HG03575 (cell line): ENCODE data around the gene ABCG1.

ENCODE experiments used
- ATAC-seq: cut with Tn5 transposase; IDR thresholded peaks from one replicate; pipeline ENCODE4 v1.9.1; 2021; ENCODE audit not compliant: unreplicated experiment, insufficient number of reproducible peaks, low FRiP score; ENCODE audit errors: extremely low read depth

The ABCG1 gene

GRCh38 chr21:42295845-42296244 lies 76.9 kb downstream of the ABCG1 start:
- ATAC-seq = no peak

DNA sequence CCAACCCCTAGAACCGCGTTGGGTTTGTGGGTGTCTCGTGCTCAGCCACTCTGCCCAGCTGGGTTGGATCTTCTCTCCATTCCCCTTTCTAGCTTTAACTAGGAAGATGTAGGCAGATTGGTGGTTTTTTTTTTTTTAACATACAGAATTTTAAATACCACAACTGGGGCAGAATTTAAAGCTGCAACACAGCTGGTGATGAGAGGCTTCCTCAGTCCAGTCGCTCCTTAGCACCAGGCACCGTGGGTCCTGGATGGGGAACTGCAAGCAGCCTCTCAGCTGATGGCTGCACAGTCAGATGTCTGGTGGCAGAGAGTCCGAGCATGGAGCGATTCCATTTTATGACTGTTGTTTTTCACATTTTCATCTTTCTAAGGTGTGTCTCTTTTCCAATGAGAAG lies 77.6 kb downstream of the ABCG1 start:
- ATAC-seq = no peak

GRCh38 chr21:42297377-42297776 lies 78.4 kb downstream of the ABCG1 start:
- no peak for ATAC-seq

DNA sequence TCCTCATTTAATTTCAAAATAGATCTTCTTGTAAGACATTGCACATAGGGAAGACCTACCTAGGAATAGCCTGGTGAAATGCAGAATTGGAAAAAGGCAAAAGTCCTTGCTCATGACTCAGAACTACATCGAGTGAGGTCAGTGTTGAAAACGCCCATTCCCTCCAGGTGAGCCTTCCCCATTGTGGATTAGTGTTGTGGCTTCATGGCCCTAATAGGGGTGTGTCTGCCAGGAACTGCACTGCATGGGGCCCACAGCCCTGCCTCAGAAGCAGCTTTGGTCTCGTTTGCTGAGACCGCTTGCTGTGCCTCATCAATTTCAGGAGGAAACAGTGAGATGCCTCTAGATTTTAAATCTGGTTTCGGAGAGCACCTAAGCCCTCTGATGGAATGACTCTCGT lies 79.3 kb downstream of the ABCG1 start:
- ATAC-seq = no peak

DNA sequence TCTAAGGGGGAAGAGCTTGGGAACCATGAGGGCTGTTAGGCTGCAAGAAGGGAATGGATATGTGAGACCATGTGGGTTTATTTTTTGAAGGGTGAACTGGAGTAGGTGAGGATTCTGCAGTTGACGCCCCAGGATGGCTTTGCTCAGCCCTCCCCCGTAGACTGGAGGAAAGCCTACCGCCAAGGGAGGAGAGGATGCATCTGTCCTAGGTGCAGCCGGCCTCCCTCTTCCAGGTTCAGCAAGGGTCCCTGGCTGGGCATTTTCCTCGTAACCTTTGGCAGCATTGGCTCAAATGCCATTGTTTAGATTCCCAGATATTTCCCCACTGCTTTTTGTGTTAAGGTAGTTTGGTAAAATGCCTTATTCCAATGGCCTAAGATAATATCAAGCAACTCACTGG lies 79.7 kb downstream of the ABCG1 start:
- ATAC-seq = no peak

DNA sequence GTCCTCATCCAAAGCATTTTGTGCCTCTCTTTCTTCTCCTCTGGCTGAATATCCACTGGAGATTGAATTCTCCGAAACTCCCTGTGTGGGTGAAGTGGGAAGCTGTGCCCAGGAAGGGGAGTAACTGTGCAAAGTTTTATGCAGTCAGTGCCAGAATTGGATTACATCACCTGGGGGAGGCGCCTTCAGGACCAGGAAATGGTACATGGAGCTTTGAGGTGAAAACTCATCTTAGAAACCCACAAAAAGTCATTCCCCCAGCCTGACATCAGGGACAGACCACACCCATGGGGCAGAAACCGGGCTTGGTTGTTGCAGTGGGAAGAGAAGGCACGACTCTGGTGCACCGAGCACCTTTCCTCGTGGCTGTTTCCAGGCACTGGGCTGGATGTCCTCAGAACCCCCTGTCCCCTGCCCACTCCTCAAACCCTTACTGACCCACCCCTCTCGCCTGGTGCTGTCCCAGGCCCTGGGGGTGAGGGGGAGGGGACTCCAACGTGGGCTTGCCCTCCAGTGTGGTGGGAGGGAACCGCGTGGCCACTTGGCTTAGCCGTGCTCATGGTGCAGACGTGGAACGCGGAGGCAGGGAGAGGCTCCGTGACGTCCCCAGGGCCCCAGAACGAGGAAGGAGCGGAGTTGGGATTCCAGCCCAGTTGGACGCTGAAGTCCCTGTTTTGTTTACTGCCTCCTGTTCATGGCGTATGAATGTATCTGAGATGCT lies 80.5 kb downstream of the ABCG1 start:
- no peak for ATAC-seq

GRCh38 chr21:42300045-42300583 lies 81.2 kb downstream of the ABCG1 start:
- no peak for ATAC-seq

- ATAC-seq = no peak
These were observed 82.0 kb downstream of the ABCG1 start for GRCh38 chr21:42300956-42301355.

DNA sequence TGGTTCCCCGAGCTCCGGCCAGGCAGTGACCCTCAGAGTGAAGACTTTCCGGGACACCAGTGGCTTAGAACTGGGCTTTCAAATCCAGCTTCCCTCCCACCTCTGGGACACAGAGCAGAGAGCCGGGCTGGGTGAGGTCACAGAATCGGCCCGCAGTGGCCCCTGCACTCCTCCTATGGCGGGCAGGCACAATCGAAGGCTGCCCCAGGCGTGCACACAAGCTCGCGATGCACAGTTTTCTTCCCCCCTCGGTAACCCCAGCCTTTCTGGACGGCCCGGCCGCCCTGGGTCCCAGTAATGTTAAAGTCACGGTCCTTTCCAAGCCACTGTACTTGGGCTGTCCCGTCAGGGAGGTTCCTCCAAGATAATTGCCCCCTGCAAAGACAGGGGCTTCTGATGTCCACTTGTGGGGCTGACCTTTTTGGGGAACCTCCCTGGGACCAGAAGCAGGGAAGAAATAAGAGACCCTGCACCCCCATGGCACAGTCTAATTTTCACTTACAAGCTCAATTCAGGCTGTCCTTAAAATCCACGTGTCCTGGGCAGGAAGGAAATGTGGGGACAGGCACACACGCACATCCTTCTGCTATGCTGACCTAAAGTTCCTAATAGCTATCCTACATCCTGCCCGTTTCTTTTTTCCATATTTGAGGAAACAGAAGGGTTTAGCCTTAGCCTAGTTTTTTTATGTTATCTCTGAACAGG lies 82.6 kb downstream of the ABCG1 start:
- no peak for ATAC-seq

DNA sequence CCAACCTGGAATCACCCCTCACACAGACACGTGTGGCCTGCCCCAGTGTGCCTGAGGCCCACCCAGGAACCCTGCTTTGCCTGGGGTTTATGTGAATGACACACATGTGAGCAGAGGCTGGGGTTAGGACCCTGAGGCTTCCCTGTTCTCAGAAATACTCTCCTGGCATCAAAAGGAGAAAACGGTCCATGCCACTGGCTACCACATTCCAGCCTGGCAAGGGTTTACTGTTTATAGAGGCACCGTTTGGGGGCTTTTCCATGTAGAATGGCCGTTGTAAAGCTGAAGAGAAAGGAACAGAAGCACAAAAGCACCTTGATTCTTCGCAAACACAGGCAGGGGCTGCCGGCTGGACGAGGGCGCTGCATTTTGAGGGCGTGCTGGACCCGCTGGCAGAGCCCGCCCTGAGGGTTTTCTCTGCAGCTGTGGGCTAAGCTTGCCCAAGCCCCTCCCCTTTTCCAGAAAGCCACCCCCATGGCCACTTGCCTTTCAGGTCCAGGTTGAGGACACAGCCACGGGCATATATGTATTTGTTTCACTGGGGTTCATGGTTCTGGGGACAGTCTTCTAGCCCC lies 83.2 kb downstream of the ABCG1 start:
- no peak for ATAC-seq

DNA sequence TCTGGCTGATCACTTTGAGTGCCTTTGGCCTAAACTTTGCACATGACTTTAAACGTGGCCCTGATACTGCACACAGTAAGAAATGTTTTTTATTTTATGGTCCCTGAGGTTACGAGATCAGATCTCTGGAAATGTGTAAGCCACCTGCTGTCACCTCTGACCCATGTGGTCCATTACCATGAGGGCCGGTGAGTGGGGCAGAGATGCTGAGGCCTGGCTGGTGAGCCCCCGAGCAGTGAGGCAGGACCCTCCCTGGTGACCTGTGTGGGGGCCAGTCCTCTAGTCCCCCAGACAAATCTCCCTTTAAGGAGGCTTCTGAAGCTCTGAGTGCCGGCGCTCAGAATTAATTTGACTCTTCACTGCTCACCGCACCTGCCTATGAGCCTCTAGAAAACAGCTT lies 83.9 kb downstream of the ABCG1 start:
- ATAC-seq = no peak

GRCh38 chr21:42303443-42303842 lies 84.5 kb downstream of the ABCG1 start:
- no peak for ATAC-seq

- no peak for ATAC-seq
These were observed 85.9 kb downstream of the ABCG1 start for GRCh38 chr21:42304556-42305454.

- no peak for ATAC-seq
These were observed 86.8 kb downstream of the ABCG1 start for GRCh38 chr21:42305707-42306147.

GRCh38 chr21:42306366-42307035 lies 87.6 kb downstream of the ABCG1 start:
- no peak for ATAC-seq

DNA sequence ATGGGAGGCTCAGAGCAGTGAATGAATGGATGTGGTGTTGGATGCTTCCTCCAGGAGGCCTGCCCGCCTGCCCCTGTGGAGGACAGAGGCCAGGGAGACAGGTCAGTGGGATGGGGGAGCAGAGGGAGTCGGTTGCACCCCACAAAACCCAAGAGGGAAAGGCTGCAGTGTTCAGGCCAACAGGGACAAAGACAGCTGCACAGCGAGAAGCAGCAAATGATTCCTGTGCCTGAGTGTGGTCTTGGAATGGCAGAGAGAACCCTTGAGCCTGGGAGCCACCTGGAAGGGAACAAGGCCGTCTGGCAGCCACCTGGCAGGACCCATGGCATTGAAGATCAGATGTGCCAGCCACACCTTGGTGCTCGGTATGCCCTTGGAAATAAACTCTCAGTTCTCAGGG lies 88.2 kb downstream of the ABCG1 start:
- ATAC-seq = no peak

DNA sequence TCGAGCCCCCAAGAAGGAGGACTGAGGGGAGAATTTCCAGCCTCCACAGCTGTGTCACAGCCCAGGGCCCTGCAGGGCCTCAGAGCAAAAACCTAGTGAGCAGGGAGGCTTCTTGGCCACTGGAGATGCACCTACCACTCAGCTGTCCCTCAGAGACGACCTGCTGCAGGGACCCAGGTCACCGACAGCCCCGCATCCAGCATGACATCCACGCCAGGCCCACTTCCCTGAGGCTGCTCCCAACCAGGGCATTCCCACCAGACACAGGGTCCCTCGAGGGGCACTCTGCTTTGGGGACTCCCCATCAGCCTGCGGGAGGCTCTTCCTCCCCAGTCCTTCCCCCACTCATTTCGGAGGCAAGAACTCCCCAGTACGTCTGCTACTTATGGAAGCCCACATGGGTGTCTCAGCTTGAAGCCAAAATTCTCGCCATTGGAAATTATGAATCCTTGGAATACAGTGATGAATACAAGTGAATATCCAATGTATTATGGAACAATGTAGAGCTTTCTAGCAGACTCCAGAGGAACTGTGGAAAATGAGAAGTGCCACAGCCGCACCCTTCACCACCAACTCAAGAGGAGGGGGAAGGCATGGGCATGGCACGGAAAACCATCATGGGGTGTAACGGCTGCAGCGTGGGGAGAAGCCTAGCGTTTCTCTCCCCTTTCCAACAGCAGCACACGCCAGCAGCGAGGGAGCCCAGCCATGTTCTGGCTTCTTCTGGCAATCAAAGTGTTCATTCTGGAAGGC lies 89.4 kb downstream of the ABCG1 start:
- ATAC-seq = no peak
